Loucy (cell line): Measurements from ENCODE around the gene NHERF1.

ENCODE experiments used
- CTCF ChIP-seq: fragments of 200-600 bp; sonication (generic); conservative IDR thresholded peaks from 2 replicates; pipeline ENCODE4 v1.5.1; 2014; ENCODE audit warnings: mild to moderate bottlenecking, antibody characterized with exemption, low read length
- EZH2phosphoT487 ChIP-seq: fragments of 200-600 bp; IDR thresholded peaks from 2 replicates; pipeline ENCODE4 v1.6.1; 2018; ENCODE audit warnings: antibody characterized with exemption, mild to moderate bottlenecking, moderate library complexity, borderline replicate concordance

- no peak for TF ChIP-seq CTCF
- no peak for TF ChIP-seq EZH2phosphoT487
Measured at GRCh38 chr17:74761419-74761818, 13.0 kb downstream of the NHERF1 start.
